GM23338 (cell line): ENCODE measurements around the gene RPL36A. TPM values are rescaled to one million over a fixed set of nuclear protein-coding genes. Genes with fewer than 3 reads are reported as not detected.

Experiments used
- ATAC-seq: fragments of 200-7000 bp; cut with Tn5 transposase; 3 replicates; pipeline ENCODE4 v1.9.1; 2020
- DNase-seq: peaks from one replicate; pipeline ENCODE4 v3.0.0-alpha.2; 2015; ENCODE audit warnings: low spot score
- H2AFZ ChIP-seq: fragments of 200-600 bp; sonication (generic); 2 replicates; pipeline ENCODE4 v1.8.0; 2016; ENCODE audit warnings: antibody characterized with exemption, mild to moderate bottlenecking, moderate library complexity
- H3F3A ChIP-seq: fragments of 200-600 bp; sonication (generic); replicated peaks from 2 replicates; pipeline ENCODE4 v1.8.0; 2017; ENCODE audit warnings: antibody characterized with exemption, mixed run types, low read depth
- H3K27ac ChIP-seq: fragments of 200-600 bp; sonication (generic); 2 replicates; pipeline ENCODE4 v1.6.1; 2016; ENCODE audit warnings: low read depth
- H3K27me3 ChIP-seq: fragments of 200-600 bp; sonication (generic); 2 replicates; pipeline ENCODE4 v1.8.0; 2016; ENCODE audit warnings: mild to moderate bottlenecking, mixed run types, moderate library complexity; ENCODE audit not compliant: insufficient read depth
- H3K36me3 ChIP-seq: fragments of 200-600 bp; sonication (generic); 2 replicates; pipeline ENCODE4 v1.8.0; 2016; ENCODE audit warnings: mild to moderate bottlenecking; ENCODE audit not compliant: insufficient read depth
- H3K4me1 ChIP-seq: fragments of 200-600 bp; sonication (generic); 2 replicates; pipeline ENCODE4 v1.8.0; 2016; ENCODE audit warnings: mild to moderate bottlenecking, moderate library complexity; ENCODE audit not compliant: insufficient read depth
- H3K4me2 ChIP-seq: fragments of 200-600 bp; sonication (generic); 2 replicates; pipeline ENCODE4 v1.7.1; 2017; ENCODE audit warnings: mixed run types
- H3K4me3 ChIP-seq: fragments of 200-600 bp; sonication (generic); 2 replicates; pipeline ENCODE4 v1.6.1; 2016; ENCODE audit warnings: mixed run types
- H3K79me2 ChIP-seq: fragments of 200-600 bp; sonication (generic); replicated peaks from 2 replicates; pipeline ENCODE4 v1.8.0; 2017; ENCODE audit warnings: mild to moderate bottlenecking; ENCODE audit not compliant: insufficient read depth
- H3K9me2 ChIP-seq: fragments of 200-600 bp; sonication (generic); 2 replicates; pipeline ENCODE4 v1.8.0; 2017; ENCODE audit not compliant: insufficient read depth
- H4K20me1 ChIP-seq: fragments of 200-600 bp; sonication (generic); replicated peaks from 2 replicates; pipeline ENCODE4 v1.8.0; 2017; ENCODE audit warnings: mild to moderate bottlenecking; ENCODE audit not compliant: insufficient read depth
- H3K27ac Mint-ChIP-seq: 2 replicates; pipeline ENCODE4 v1.8.0; 2020; ENCODE audit warnings: inconsistent platforms, mild to moderate bottlenecking, moderate library complexity, mixed read lengths
- H3K27me3 Mint-ChIP-seq: 3 replicates; pipeline ENCODE4 v1.8.0; 2022; ENCODE audit warnings: low read depth, mild to moderate bottlenecking, moderate library complexity, mixed read lengths, inconsistent platforms; ENCODE audit not compliant: insufficient read depth, poor library complexity
- H3K36me3 Mint-ChIP-seq: 3 replicates; pipeline ENCODE4 v1.8.0; 2021; ENCODE audit warnings: low read depth, mild to moderate bottlenecking, inconsistent platforms, moderate library complexity, mixed read lengths
- H3K4me1 Mint-ChIP-seq: 3 replicates; pipeline ENCODE4 v1.8.0; 2020; ENCODE audit warnings: mild to moderate bottlenecking, inconsistent platforms, mixed read lengths
- H3K4me3 Mint-ChIP-seq: 3 replicates; pipeline ENCODE4 v1.8.0; 2021; ENCODE audit warnings: moderate library complexity, mild to moderate bottlenecking, inconsistent platforms, mixed read lengths
- H3K9me3 Mint-ChIP-seq: 3 replicates; pipeline ENCODE4 v1.8.0; 2020; ENCODE audit warnings: moderate library complexity, mild to moderate bottlenecking, inconsistent platforms, mixed read lengths
- CREB1 ChIP-seq: fragments of 250-450 bp; sonication (Bioruptor Pico); IDR thresholded peaks from 2 replicates; pipeline ENCODE4 v1.5.0; 2020; ENCODE audit warnings: low read depth, mild to moderate bottlenecking, moderate library complexity
- EZH2 ChIP-seq: fragments of 200-600 bp; sonication (generic); IDR thresholded peaks from one replicate; pipeline ENCODE4 v1.8.0; 2017; ENCODE audit warnings: antibody characterized with exemption, mild to moderate bottlenecking, low read depth; ENCODE audit not compliant: unreplicated experiment
- EZH2phosphoT487 ChIP-seq: fragments of 200-600 bp; sonication (generic); IDR thresholded peaks from one replicate; pipeline ENCODE4 v1.8.1; 2018; ENCODE audit warnings: antibody characterized with exemption; ENCODE audit not compliant: unreplicated experiment
- JUNB ChIP-seq: IDR thresholded peaks from one replicate; pipeline ENCODE4 v1.6.1; 2016; ENCODE audit warnings: antibody characterized with exemption; ENCODE audit not compliant: unreplicated experiment
- POLR2AphosphoS5 ChIP-seq: IDR thresholded peaks from 2 replicates; pipeline ENCODE4 v1.6.1; 2016; ENCODE audit warnings: antibody characterized with exemption, low read depth
- ZNF114 ChIP-seq: fragments of 250-450 bp; sonication (Bioruptor Pico); IDR thresholded peaks from 2 replicates; pipeline ENCODE4 v1.5.0; 2020; ENCODE audit warnings: mild to moderate bottlenecking, moderate library complexity
- ZNF331 ChIP-seq: fragments of 250-450 bp; sonication (Bioruptor Pico); IDR thresholded peaks from 2 replicates; pipeline ENCODE4 v1.5.0; 2020; ENCODE audit warnings: low read depth, mild to moderate bottlenecking, moderate library complexity
- polyA plus RNA-seq: library from polyadenylated mRNA; unstranded; fragments of >200 nt; fragmentation: Nextera tagmentation; extraction: Ambion mirVana; gene quantifications from 2 replicates; pipeline ENCODE4 v1.2.1, GENCODE V29; 2016
- total RNA-seq: library from RNA; depleted of rRNA; stranded (reverse); fragments of >200 nt; shearing (Covaris generic); gene quantifications from 2 replicates; pipeline ENCODE4 v1.2.3, GENCODE V29; 2014
- TF ChIP-seq, protein P1 (sequence below), 2 experiments: fragments of 200-600 bp in 1 of 2; sonication (generic) in 1 of 2; conservative IDR thresholded peaks; 2 replicates each; pipeline versions ENCODE4 v1.5.1 to v1.6.1; 2016 to 2017; ENCODE audit warnings: antibody characterized with exemption in 2 of 2, low read depth in 2 of 2, mild to moderate bottlenecking in 2 of 2, moderate library complexity in 1 of 2

RPL36A gene
- total and polyA plus RNA-seq, 2 experiments from 2014 or later: 901 to 1,348 TPM

DNA sequence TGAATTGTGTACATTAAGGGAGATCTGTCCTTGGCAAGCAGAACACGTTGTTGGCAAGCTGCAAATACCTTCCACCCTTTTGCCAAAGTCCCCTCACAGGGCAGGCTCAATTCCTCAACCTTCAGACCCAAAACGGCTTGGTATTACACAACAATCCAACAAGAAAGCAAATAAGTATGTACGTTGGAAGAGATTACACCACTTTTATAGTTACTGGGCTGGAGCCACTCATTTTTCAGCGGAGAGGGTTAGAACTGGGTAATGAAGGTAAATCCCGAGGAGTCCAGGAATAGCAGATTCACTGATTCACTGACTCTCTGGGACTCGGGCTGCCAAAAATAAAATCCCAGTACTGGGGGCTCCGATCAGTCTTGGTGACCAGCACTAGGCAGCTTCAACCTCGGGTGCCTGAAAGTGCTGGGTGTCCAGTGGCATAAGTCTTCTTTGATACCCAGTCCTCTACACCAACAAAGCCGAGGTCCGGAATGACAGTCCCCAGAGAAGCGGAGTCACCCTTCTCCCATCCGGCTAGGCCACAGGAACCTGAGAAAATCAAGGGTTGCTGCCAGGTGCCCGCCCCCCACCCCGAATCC, 42.9 kb upstream of the RPL36A start:
- Mint-ChIP-seq H3K27me3 (peaks cover 2% of the 10 kb centered on the region), H3K9me3 (no peaks in the 10 kb centered on the region), H3K4me1 (peaks cover 2% of the 10 kb centered on the region; the same call in 2 of the 3 replicates), H3K36me3 (peaks cover 27% of the 10 kb centered on the region; the same call in 2 of the 3 replicates), H3K27ac (peak overlapping the region; percentile 94; the same call in 1 of the 2 replicates), H3K4me3 (peak overlapping the region; percentile 89)
- Histone ChIP-seq H3K79me2 (peaks cover 34% of the 10 kb centered on the region), H4K20me1 (no peaks in the 10 kb centered on the region), H3K9me2 (no peaks in the 10 kb centered on the region), H3K4me2 (peak overlapping the region; percentile 84), H3F3A (no peaks in the 10 kb centered on the region), H3K27me3 (no peaks in the 10 kb centered on the region), H3K36me3 (no peaks in the 10 kb centered on the region; the same call in 1 of the 2 replicates), H3K4me3 (peak overlapping the region; percentile 84), H3K4me1 (no peaks in the 10 kb centered on the region), H2AFZ (no peak overlapping the region), H3K27ac (no peak overlapping the region)
- ATAC-seq (no peak), DNase-seq (no peak)
- TF ChIP-seq, protein P1, sequence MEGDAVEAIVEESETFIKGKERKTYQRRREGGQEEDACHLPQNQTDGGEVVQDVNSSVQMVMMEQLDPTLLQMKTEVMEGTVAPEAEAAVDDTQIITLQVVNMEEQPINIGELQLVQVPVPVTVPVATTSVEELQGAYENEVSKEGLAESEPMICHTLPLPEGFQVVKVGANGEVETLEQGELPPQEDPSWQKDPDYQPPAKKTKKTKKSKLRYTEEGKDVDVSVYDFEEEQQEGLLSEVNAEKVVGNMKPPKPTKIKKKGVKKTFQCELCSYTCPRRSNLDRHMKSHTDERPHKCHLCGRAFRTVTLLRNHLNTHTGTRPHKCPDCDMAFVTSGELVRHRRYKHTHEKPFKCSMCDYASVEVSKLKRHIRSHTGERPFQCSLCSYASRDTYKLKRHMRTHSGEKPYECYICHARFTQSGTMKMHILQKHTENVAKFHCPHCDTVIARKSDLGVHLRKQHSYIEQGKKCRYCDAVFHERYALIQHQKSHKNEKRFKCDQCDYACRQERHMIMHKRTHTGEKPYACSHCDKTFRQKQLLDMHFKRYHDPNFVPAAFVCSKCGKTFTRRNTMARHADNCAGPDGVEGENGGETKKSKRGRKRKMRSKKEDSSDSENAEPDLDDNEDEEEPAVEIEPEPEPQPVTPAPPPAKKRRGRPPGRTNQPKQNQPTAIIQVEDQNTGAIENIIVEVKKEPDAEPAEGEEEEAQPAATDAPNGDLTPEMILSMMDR (conservative IDR thresholded peaks at IDR 0.05; ENCODE audit: low read depth in 2 of 2): no peak
- TF ChIP-seq CREB1 (no peak), EZH2 (no peak), ZNF331 (CRISPR knock-in tag) (no peak), EZH2phosphoT487 (no peak), JUNB (no peak), ZNF114 (CRISPR knock-in tag) (no peak)

DNA sequence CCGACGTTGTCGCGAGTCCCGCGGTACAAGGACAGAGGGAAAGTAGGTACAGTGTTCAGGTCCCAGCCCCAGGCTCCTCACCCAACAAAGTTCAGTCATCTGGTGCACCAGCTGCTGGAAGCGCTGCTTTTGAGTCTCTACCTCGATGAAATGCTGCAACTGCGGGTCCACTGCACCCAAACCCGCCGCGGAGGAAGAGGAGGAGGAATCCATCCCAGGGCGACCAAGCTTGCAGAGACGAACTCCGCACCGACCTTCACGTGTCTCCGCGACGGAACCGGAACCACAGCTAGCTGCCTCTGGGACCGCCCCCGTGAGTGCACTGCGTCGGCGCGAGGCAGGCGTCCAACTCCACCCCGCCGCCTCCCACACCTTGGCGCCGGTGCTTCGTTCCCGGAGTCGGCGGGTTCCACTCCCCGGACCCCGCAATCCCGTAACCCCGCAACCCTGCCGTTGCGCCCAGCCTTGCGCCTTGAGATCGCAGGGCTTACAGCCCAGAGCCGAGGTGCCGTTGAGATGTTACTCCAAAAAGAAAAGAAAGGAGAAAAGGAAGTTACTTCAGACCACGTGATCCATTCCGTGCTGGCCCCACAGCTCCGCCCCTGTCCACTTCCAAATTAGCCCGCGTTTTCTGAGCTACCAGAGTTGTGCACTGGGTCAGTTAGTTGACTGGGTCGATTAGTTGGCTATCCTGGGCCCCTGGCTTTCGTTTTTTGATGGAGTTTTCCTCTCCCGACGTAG, 42.2 kb upstream of the RPL36A start, which contains the start of gene TIMM8A:
TSS of gene TIMM8A (minus strand) at position 291 of the 741 bp plus-strand sequence. CDS start at position 213, 78 bp downstream.
- H3K4me1 Mint-ChIP-seq: peaks cover 2% of the 10 kb centered on the region; the same call in 2 of the 3 replicates
- peak within 1 kb of the TSS; percentile 84 for H3K4me3 ChIP-seq
- no peaks in the 10 kb centered on the region for H3K27me3 ChIP-seq
- H3K79me2 ChIP-seq: peaks cover 34% of the 10 kb centered on the region
- peak within 1 kb of the TSS; percentile 94 for H3K27ac Mint-ChIP-seq
- no peaks in the 10 kb centered on the region for H3K9me2 ChIP-seq
- no peaks in the 10 kb centered on the region for H4K20me1 ChIP-seq
- H3K4me1 ChIP-seq: no peaks in the 10 kb centered on the region
- peak within 1 kb of the TSS; percentile 89 for H3K4me3 Mint-ChIP-seq
- 0 out of 2 replicates have a peak, but pooled peaks have one; percentile 3 for TF ChIP-seq CREB1
- no peak for TF ChIP-seq JUNB
- TF ChIP-seq POLR2AphosphoS5: peak; percentile 90
- H3K36me3 ChIP-seq: no peaks in the 10 kb centered on the region; the same call in 1 of the 2 replicates
- H3K27ac ChIP-seq: peak within 1 kb of the TSS; percentile 85; the same call in 1 of the 2 replicates
- no peaks in the 10 kb centered on the region for H3K9me3 Mint-ChIP-seq
- peaks cover 25% of the 10 kb centered on the region; the same call in 2 of the 3 replicates for H3K36me3 Mint-ChIP-seq
- peak within 1 kb of the TSS; percentile 90; the same call in 1 of the 2 replicates for H2AFZ ChIP-seq
- DNase-seq (peak; percentile 78), ATAC-seq (peak; percentile 98)
- no peaks in the 10 kb centered on the region for H3F3A ChIP-seq
- peak within 1 kb of the TSS; percentile 84 for H3K4me2 ChIP-seq
- H3K27me3 Mint-ChIP-seq: peaks cover 2% of the 10 kb centered on the region
